ENCODE data around the gene IFNA10.

IFNA10 gene

GRCh38 chr9:21160178-21160577 is 46.8 kb downstream of the IFNA10 start:
- H3K9me3 Mint-ChIP-seq = no peaks in the 10 kb centered on the region
- no peak overlapping the region for H3K27ac Mint-ChIP-seq
- peaks cover 22% of the 10 kb centered on the region for H3K4me1 Mint-ChIP-seq (ENCODE audit: low read depth)

More at GRCh38 chr9:21160178-21160577, 46.8 kb downstream of the IFNA10 start:
- peak overlapping the region; percentile 35 for H3K4me3 Mint-ChIP-seq
- no peaks in the 10 kb centered on the region for H3K27me3 Mint-ChIP-seq
- H3K36me3 Mint-ChIP-seq (ENCODE audit: low read depth) = no peaks in the 10 kb centered on the region
